Daoy (cell line): Measurements from ENCODE around the gene MFSD6L. TPM values are rescaled to one million over a fixed set of nuclear protein-coding genes. Genes with fewer than 3 reads are reported as not detected.

ENCODE experiments used
- total RNA-seq: library from RNA; depleted of rRNA; stranded (reverse); fragments of >200 nt; shearing (Covaris generic); gene quantifications from 2 replicates; pipeline ENCODE4 v1.2.3, GENCODE V29; 2014; rRNA removed

MFSD6L gene
- total RNA-seq, 1 experiment from 2014 or later = not detected

Other genes with a start within 250 kb of the MFSD6L start
- 28.4 and 32.9 TPM in 2 replicates for gene MYH10, start 168.6 kb downstream of the MFSD6L start, total RNA-seq
- not detected in 2 replicates for gene CCDC42, start 54.5 kb downstream of the MFSD6L start, total RNA-seq
- not detected in 2 replicates for gene SPDYE4, start 40.8 kb downstream of the MFSD6L start, total RNA-seq
- not detected in 2 replicates for gene PIK3R6, start 68.3 kb upstream of the MFSD6L start, total RNA-seq
- not detected in 2 replicates for gene PIK3R5, start 166.3 kb upstream of the MFSD6L start, total RNA-seq
- gene NTN1, start 222.1 kb upstream of the MFSD6L start, total RNA-seq = 6.8 and 7.1 TPM in 2 replicates